Ovary (tissue), 9 donors: ENCODE measurements around the gene CLDN24. TPM values are rescaled to one million over a fixed set of nuclear protein-coding genes. Genes with fewer than 3 reads are reported as not detected.

Experiments used
- DNase-seq, 5 donors: peaks; one replicate each; pipeline ENCODE4 v3.0.0-alpha.2; 2019 to 2020
- H3K27ac ChIP-seq, 2 donors: fragments of 200-600 bp; one replicate each; pipeline versions ENCODE4 v1.5.1 to v1.8.0; 2019 to 2022
- H3K27me3 ChIP-seq: fragments of 200-600 bp; one replicate; pipeline ENCODE4 v1.8.0; 2022
- H3K36me3 ChIP-seq: fragments of 200-600 bp; sonication (generic); one replicate; pipeline ENCODE4 v1.5.1; 2019
- H3K4me1 ChIP-seq: one replicate; pipeline ENCODE4 v1.8.1; 2013; ENCODE audit warnings: mild to moderate bottlenecking, moderate library complexity; ENCODE audit not compliant: insufficient read depth
- H3K4me3 ChIP-seq: fragments of 200-600 bp; sonication (generic); one replicate; pipeline ENCODE4 v1.5.1; 2017
- H3K9me3 ChIP-seq, 2 donors: fragments of 200-600 bp in 1 of 2; sonication (generic) in 1 of 2; one replicate each; pipeline versions ENCODE4 v1.5.1 to v1.8.1; 2013 to 2019; ENCODE audit warnings: mild to moderate bottlenecking in 1 of 2, moderate library complexity in 1 of 2
- EP300 ChIP-seq: sonication (generic); formaldehyde crosslinking; IDR thresholded peaks from one replicate; pipeline ENCODE4 v1.6.1; 2017; ENCODE audit warnings: antibody characterized with exemption
- POLR2A ChIP-seq: fragments of 450-650 bp; IDR thresholded peaks from one replicate; pipeline ENCODE4 v1.6.1; 2017; ENCODE audit warnings: antibody characterized with exemption, mild to moderate bottlenecking, moderate library complexity
- WGBS, 3 donors: extraction: QIAGEN DNeasy Blood & Tissue Kit in 1 of 3; methylation state at CpG; one replicate each; pipeline versions ENCODE4 v1.1.5 to v1.1.7; 2013 to 2017; 5-methylcytosine and 5-hydroxymethylcytosine counted together
- intact Hi-C, 4 donors: fragments of 100-400 bp; cut with DNase I; formaldehyde crosslinking; loops; one replicate each; pipeline versions ENCODE4 v1.11.0 to v1.15.1; 2022 to 2023
- polyA plus RNA-seq, 2 donors: library from polyadenylated mRNA; stranded (reverse); fragments of 200-250 nt in 1 of 2; fragments of 350-450 nt in 1 of 2; fragmentation: Illumina TruSeq in 1 of 2; extraction: RNeasy Lipid Tissue Mini Kit (QIAGEN cat#74804) in 1 of 2; gene quantifications; one replicate each; pipeline ENCODE4 v1.2.3, GENCODE V29; 2013 to 2014
- total RNA-seq, 7 donors: library from RNA; depleted of rRNA in 2 of 7; stranded (reverse); fragments of >200 nt in 2 of 7; fragmentation: NEBNext Ultra II Directional in 3 of 7; extraction: Animal tissue kit (Norgen Biotek cat#: 25700) in 3 of 7; gene quantifications; one replicate each; pipeline versions ENCODE4 v1.1.0 to v1.2.4, GENCODE V29; 2016 to 2023
- TF ChIP-seq, protein P1 (sequence below), 3 donors: fragments of 450-650 bp in 2 of 3; fragments of 200-600 bp in 1 of 3; IDR thresholded peaks; one replicate each; pipeline versions ENCODE4 v1.5.1 to v1.8.0; 2016 to 2022; ENCODE audit warnings: antibody characterized with exemption in 3 of 3, mild to moderate bottlenecking in 1 of 3
- donor health status: DM: no; HTN: no; CAD: no; lungs with moderate emphysema.
- donor health status: DM: no; HTN: no; CAD: no.
- donor health status: Bipolar disorder and iron deficiency.
- donor health status: DM: yes; HTN: yes; CAD: no.
- donor health status: DM: no; HTN: no; CAD: no.
- donor health status: DM: yes; HTN: yes; CAD: no.

The CLDN24 gene
- total and polyA plus RNA-seq, 9 donors, result not detected

DNA sequence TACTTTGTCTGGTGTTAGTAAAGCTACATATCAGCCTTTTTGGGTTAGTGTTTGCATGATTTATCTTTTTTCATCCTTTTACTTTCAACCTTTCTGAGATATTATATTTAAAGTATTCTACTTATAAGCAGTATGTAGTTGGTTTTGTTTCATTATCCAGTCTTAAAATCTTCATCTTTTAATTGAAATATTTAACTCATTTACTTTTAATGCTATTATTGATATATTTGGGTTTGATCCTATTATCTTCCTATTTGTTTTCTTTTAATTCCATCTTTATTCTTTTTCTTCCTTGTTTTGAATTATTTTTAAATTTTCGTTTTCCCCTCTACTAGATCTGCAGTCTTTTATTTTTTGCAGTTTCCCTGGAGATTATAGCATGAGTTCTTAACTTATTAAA lies 46.1 kb downstream of the CLDN24 start:
- TF ChIP-seq EP300 (no peak), POLR2A (no peak)
- TF ChIP-seq, protein P1, sequence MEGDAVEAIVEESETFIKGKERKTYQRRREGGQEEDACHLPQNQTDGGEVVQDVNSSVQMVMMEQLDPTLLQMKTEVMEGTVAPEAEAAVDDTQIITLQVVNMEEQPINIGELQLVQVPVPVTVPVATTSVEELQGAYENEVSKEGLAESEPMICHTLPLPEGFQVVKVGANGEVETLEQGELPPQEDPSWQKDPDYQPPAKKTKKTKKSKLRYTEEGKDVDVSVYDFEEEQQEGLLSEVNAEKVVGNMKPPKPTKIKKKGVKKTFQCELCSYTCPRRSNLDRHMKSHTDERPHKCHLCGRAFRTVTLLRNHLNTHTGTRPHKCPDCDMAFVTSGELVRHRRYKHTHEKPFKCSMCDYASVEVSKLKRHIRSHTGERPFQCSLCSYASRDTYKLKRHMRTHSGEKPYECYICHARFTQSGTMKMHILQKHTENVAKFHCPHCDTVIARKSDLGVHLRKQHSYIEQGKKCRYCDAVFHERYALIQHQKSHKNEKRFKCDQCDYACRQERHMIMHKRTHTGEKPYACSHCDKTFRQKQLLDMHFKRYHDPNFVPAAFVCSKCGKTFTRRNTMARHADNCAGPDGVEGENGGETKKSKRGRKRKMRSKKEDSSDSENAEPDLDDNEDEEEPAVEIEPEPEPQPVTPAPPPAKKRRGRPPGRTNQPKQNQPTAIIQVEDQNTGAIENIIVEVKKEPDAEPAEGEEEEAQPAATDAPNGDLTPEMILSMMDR (IDR thresholded peaks at IDR 0.05), result no peak
- DNase-seq, result no peak
- H3K27me3 ChIP-seq, result no peaks in the 10 kb centered on the region
- H3K9me3 ChIP-seq, result no peaks in the 10 kb centered on the region
- no peaks in the 10 kb centered on the region for H3K4me1 ChIP-seq
- H3K27ac ChIP-seq, result no peak overlapping the region
- WGBS, 3 donors, result 53 to 98% (median 55%) methylated on average over 1 of the region's 1 CpG
- no peaks in the 10 kb centered on the region for H3K36me3 ChIP-seq
- intact Hi-C loops, result no loop called here
- H3K4me3 ChIP-seq, result no peak overlapping the region

- H3K36me3 ChIP-seq, result no peaks in the 10 kb centered on the region
- WGBS, 3 donors, result 77 to 94% (median 88%) methylated on average over 3 of the region's 3 CpGs
- H3K27me3 ChIP-seq, result no peaks in the 10 kb centered on the region
- no peaks in the 10 kb centered on the region for H3K4me1 ChIP-seq
- no peak overlapping the region for H3K27ac ChIP-seq
- no peaks in the 10 kb centered on the region for H3K9me3 ChIP-seq
- TF ChIP-seq POLR2A (no peak), EP300 (no peak)
- TF ChIP-seq, protein P1 (IDR thresholded peaks at IDR 0.05), result no peak
- intact Hi-C loops, result no loop called here
- DNase-seq, result no peak
- H3K4me3 ChIP-seq, result no peak overlapping the region
Measured at GRCh38 chr4:183272384-183272783, 49.8 kb downstream of the CLDN24 start.

Other genes with a start within 250 kb of the CLDN24 start
- gene WWC2, start 223.2 kb downstream of the CLDN24 start, total RNA-seq, result 10 to 100 TPM; 28.3 to 43.0 (median 32.7) TPM
- 10 to 100 TPM in 1 of 2 donors, 1 to 10 TPM in 1; 9.4 to 18.8 TPM for gene WWC2, start 223.2 kb downstream of the CLDN24 start, polyA plus RNA-seq
- under 1 TPM in 1 of 7 donors, not detected in 6; 0.11 TPM for gene CLDN22, start 2.1 kb downstream of the CLDN24 start, total RNA-seq
- under 1 TPM in 1 of 2 donors, not detected in 1; 0.08 TPM for gene CLDN22, start 2.1 kb downstream of the CLDN24 start, polyA plus RNA-seq
- 10 to 100 TPM; 17.8 to 28.8 (median 19.2) TPM for gene CDKN2AIP, start 122.2 kb upstream of the CLDN24 start, total RNA-seq
- gene CDKN2AIP, start 122.2 kb upstream of the CLDN24 start, polyA plus RNA-seq, result 10 to 100 TPM; 14.2 to 25.9 TPM
- gene ING2, start 182.6 kb upstream of the CLDN24 start, total RNA-seq, result 10 to 100 TPM; 19.3 to 47.5 (median 28.7) TPM
- gene ING2, start 182.6 kb upstream of the CLDN24 start, polyA plus RNA-seq, result 10 to 100 TPM; 38.6 to 47.3 TPM